GM21360 (cell line): ENCODE results near the gene FARP1.
A peak's percentile ranks its signal among the peaks of the same experiment; 100 is the strongest.

ENCODE experiments used
- ATAC-seq: cut with Tn5 transposase; IDR thresholded peaks from one replicate; pipeline ENCODE4 v1.9.1; 2021; ENCODE audit warnings: mild to moderate bottlenecking, moderate library complexity; ENCODE audit not compliant: unreplicated experiment

FARP1 gene

GRCh38 chr13:98487522-98487921 lies 344.6 kb downstream of the FARP1 start:
- ATAC-seq = no peak

DNA sequence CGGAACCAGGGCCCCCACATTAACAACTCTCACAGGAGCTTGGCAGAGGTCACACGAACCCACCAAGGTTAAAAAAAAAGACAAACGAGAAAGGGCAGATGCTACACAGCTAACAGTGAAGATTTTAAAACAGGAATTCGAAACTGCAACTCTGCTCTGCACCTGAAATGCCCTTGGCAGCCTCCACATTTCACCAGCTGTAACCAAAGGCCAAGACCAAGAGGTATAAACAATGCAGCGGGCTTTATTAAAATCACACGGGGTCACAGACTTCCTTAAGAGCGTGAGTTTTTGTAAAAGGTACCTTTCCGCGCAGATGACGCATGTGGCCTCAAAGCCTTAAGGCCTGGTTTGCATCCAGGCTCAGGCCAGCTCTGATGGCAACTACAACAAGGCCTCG lies 345.8 kb downstream of the FARP1 start:
- ATAC-seq = no peak

DNA sequence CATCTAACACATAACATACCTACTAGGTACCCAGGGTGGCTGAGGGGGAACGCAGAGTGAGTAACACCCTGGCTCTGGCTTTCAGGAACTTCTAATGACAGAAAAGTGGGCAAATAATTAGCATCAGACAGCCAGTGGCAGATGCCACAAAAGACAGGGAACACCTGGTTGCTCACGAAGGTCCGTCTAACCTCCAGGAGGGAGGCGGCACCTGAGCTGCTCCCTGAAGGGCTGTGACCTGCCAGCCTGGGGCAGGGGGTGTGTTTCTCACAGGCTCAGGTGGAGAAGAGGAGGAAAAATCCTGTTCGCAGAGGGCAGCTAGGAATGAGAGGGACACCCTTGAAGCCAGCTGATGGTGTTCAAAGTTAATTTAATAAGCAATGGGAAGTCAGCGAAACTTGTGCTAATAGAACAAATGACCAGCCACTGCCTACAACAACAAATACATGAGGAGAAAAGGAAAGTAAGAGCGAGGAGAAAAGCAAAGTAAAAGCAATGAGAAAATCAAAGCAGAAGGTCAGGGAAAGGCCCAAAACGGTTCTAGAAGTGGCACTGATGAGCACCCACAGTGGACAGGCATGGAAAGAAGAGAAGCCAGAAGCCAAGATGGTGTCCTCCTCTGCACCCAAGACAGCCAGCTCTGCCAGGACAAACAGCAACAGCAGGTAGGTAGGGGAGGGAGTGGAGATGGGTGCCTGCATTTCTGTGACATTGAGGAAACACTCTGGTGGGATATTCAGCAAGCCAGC lies 346.7 kb downstream of the FARP1 start:
- no peak for ATAC-seq

GRCh38 chr13:98490195-98490836 lies 347.4 kb downstream of the FARP1 start:
- ATAC-seq = no peak

DNA sequence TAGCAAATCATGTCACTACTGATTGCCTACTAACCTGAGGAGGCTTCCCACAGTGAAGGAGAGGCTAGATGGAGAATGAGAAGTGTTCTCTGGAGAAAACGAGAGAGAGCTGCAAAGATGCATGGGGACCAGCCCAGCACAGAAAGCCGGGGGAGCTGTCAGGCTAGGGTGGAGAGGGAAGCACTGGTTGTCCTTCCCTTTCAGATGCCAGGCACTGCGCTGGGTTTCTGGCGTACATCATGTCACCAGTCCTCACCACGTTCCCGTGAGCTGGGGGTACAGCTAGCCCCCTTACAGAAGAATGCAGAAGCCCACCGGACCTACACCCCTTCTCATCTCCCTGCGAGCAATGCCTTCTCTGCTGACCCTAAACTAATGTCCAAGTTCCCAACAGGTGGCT lies 348.0 kb downstream of the FARP1 start:
- ATAC-seq = no peak

- no peak for ATAC-seq
These were observed 349.6 kb downstream of the FARP1 start for GRCh38 chr13:98492335-98493041.

GRCh38 chr13:98493042-98493712 lies 350.3 kb downstream of the FARP1 start:
- no peak for ATAC-seq

DNA sequence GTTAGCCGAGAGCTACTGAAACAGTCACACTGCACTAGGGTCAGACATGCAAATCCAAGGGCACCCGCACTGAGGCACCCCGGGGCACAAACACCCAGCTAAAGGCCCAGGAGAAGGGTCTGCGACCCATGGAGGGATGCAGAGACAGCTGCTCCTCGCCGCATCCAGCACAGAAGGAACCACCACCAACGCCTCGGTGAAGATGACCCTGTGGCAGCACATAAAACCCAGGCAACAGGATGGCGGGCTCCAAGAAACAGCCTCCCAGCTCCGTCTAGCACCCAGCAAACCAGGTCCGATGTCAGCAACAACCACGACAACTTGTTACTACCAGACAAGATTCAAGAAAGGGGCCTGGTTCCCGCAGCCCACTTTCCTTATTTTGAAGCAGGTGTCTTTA lies 351.9 kb downstream of the FARP1 start:
- no peak for ATAC-seq

- no peak for ATAC-seq
These were observed 353.0 kb downstream of the FARP1 start for GRCh38 chr13:98495627-98496478.

- no peak for ATAC-seq
These were observed 353.5 kb downstream of the FARP1 start for GRCh38 chr13:98496479-98496791.

DNA sequence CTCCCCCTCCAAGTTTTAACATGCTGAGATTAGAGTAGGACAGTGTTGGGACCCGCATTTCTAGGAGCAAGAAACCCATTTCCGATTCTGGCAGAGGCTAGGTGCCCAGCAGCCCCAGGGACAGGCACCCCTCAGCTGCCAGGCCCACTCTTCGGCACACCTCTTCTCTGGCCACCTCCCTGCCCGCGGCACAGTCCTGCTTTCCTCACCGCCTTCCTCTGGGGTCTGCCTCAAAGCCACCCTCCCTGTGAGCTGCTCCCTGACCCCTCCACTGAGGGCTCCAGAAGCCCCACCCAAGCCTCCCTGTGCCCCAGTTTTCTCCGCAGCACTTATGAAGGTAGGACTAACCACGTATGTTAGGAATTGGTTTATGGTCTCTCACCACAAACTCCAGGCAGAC lies 354.1 kb downstream of the FARP1 start:
- ATAC-seq = no peak

- ATAC-seq = peak; percentile 89
These were observed 358.1 kb downstream of the FARP1 start for GRCh38 chr13:98500963-98501421.

DNA sequence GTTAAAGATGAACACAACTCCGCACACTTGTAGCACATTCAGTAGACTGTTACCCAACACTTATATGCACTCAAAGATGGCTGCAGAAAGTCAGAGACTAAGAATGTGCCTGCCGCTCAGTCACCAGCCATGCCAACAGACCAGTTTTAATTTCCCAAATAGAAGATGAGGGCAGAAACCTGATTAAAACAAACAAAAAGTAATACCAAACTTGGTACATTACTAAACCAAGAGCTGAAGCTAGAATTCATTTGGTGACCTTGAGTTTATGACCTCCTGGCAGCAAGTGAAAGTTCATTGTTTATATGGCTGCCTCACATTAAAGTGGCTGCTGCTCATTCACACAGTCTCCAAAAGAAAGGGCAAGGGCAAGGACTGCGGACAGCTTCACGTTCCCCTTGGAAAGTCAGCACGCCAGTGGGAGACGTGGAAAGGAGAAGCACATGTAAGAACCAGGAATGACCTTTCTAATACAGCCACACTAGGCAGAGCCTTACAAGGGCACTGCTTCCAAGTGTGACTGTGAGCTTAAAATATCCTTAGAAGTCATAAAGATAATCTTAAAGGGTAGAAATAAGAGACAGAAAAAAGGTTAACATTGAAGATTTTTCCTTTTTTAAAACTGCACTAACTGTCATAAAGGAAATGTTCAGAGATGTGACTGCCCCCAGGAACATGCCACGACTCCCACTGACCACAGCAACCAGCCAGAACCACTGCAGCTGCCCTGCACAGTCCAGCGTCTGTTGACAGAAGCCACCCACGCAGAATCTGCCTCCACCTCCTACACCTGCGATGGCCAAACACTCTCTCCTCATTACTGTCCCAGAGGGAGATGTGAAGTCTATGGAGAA lies 360.5 kb downstream of the FARP1 start:
- no peak for ATAC-seq

DNA sequence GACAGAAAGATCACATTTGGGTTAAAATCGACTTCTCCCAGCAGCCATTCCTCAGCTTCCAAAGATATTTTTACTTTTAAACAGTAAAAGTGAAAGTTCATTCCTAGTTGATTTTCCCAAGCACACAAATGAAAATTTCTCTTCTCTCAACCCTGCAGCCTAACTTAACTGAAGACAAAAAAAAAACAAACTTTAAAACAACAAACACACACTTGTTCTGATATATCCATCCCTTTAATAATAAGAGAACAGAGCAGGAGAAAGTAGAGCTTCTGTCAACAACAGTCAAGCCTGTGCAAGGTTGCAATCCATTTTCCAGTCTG lies 361.1 kb downstream of the FARP1 start:
- ATAC-seq = no peak

DNA sequence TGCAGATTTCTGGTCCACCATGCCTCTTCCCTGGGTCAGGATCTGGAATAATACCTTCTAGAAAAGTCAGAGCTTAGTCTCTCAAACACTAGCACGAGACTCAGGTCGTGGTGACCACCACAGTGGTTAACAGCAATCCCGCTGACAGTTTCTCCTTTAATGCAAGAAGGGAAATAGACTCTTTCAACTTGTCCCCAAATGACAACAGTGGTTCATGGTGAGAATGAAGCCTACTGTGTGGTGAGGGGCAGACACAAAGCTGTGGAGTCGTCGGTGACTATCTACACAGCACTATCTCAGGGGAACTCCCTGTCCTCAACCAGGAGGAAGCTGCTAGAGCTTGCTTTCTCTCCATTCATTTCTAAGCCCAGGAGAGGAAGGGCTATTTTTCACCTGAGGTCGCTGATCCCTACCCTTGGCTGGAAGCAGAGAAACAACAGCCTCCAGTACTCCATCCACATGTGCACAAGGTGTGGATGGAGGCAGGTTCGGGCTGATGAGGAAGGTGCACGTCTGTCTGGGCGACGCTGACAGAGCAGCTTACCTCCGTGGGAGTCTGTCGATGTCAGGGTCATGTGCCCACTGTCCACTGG lies 361.6 kb downstream of the FARP1 start:
- peak; percentile 36 for ATAC-seq
